ENCODE data around the gene HEXA.
A peak's percentile ranks its signal among the peaks of the same experiment; 100 is the strongest.

The HEXA gene

GRCh38 chr15:72375501-72375845 is 341 bp downstream of the HEXA start:
- no peak for DNase-seq (ENCODE audit: low read depth)

- no peak for DNase-seq (ENCODE audit: low read depth)
Observed at GRCh38 chr15:72372361-72372760, 3.5 kb downstream of the HEXA start.

- DNase-seq (ENCODE audit: low read depth): no peak
Observed at GRCh38 chr15:72369964-72370363, 5.8 kb downstream of the HEXA start.

- no peak for DNase-seq (ENCODE audit: low read depth)
Observed at GRCh38 chr15:72368899-72369298, 6.9 kb downstream of the HEXA start.

GRCh38 chr15:72368325-72368724 is 7.5 kb downstream of the HEXA start:
- DNase-seq (ENCODE audit: low read depth): no peak

- DNase-seq (ENCODE audit: low read depth): no peak
Observed at GRCh38 chr15:72365844-72366243, 10.0 kb downstream of the HEXA start.

- DNase-seq (ENCODE audit: low read depth): no peak
Observed at GRCh38 chr15:72361176-72361575, 14.6 kb downstream of the HEXA start.

- no peak for DNase-seq (ENCODE audit: low read depth)
Observed at GRCh38 chr15:72358650-72359171, 17.1 kb downstream of the HEXA start.

- DNase-seq (ENCODE audit: low read depth): no peak
Observed at GRCh38 chr15:72358121-72358520, 17.7 kb downstream of the HEXA start.

GRCh38 chr15:72354496-72354895 is 21.3 kb downstream of the HEXA start:
- DNase-seq (ENCODE audit: low read depth): no peak

GRCh38 chr15:72353266-72353665 is 22.5 kb downstream of the HEXA start:
- DNase-seq (ENCODE audit: low read depth): no peak

- DNase-seq (ENCODE audit: low read depth): no peak
Observed at GRCh38 chr15:72345806-72346205, 30.0 kb downstream of the HEXA start.

- no peak for DNase-seq (ENCODE audit: low read depth)
Observed at GRCh38 chr15:72345280-72345679, 30.5 kb downstream of the HEXA start.

GRCh38 chr15:72344602-72345001 is 31.2 kb downstream of the HEXA start:
- DNase-seq (ENCODE audit: low read depth): no peak

GRCh38 chr15:72342385-72342784 is 33.4 kb downstream of the HEXA start:
- DNase-seq (ENCODE audit: low read depth): no peak

GRCh38 chr15:72341361-72341760 is 34.5 kb downstream of the HEXA start:
- no peak for DNase-seq (ENCODE audit: low read depth)

GRCh38 chr15:72340366-72340765 is 35.4 kb downstream of the HEXA start:
- DNase-seq (ENCODE audit: low read depth): no peak

- DNase-seq (ENCODE audit: low read depth): no peak
Observed at GRCh38 chr15:72339777-72340177, 36.0 kb downstream of the HEXA start.

- no peak for DNase-seq (ENCODE audit: low read depth)
Observed at GRCh38 chr15:72338617-72339321, 37.0 kb downstream of the HEXA start.

GRCh38 chr15:72338148-72338547 is 37.7 kb downstream of the HEXA start:
- no peak for DNase-seq (ENCODE audit: low read depth)

GRCh38 chr15:72334842-72335241 is 41.0 kb downstream of the HEXA start:
- no peak for DNase-seq (ENCODE audit: low read depth)

- no peak for DNase-seq (ENCODE audit: low read depth)
Observed at GRCh38 chr15:72331021-72331420, 44.8 kb downstream of the HEXA start.

- no peak for DNase-seq (ENCODE audit: low read depth)
Observed at GRCh38 chr15:72323752-72324151, 52.1 kb downstream of the HEXA start.

GRCh38 chr15:72319985-72320671 is 55.7 kb downstream of the HEXA start, which contains the start of gene CELF6:
CELF6 (minus strand) TSS chr15:72320157; CDS start chr15:72319874, 283 bp downstream.
- DNase-seq (ENCODE audit: low read depth): peak; percentile 45
